ENCODE measurements around the gene TTLL11. TPM values are rescaled to one million over a fixed set of nuclear protein-coding genes. Genes with fewer than 3 reads are reported as not detected.

The TTLL11 gene
- total RNA-seq, 1 experiment from 2014 or later = 4.0 TPM

DNA sequence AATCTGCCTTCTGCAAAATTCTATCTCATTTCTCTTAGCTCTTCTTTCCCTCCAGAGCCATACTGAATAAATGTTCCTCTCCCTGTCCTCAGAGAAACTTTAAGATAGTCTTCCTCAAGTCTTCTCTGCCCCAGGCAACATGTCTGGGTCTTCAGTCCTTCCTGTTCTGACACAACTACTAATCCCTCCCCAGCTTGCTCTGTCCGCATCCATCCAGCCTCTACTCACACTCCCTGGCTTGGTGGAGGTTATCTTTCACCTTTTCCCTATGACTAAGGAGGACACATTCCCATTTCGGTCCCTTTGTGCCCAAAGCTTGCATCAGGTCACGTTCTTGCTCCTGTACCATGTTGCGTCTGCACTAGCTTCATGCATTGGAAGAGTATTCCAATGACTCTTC, 143.3 kb downstream of the TTLL11 start:
- DNase-seq (ENCODE audit: extremely low read depth, low read depth) = no peak

DNA sequence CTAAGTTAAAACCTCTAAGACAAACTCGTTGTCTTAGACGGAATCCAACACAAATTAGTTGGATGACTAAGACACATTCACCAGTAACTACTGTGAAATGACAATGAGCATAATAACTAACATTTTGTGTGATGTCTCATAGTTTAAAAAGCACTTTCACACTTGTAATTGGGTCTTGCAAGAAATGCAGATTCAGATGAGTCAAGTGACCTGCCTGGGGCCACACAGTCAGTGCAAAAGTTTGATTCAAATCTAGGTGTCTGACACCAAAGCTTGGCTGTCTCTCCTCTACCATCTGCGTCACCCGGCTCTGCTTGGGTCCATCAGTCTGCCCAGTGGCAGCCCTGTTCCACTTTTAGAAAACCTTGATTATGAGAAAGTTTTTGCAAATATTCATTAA, 143.7 kb downstream of the TTLL11 start:
- no peak for DNase-seq (ENCODE audit: extremely low read depth, low read depth)

DNA sequence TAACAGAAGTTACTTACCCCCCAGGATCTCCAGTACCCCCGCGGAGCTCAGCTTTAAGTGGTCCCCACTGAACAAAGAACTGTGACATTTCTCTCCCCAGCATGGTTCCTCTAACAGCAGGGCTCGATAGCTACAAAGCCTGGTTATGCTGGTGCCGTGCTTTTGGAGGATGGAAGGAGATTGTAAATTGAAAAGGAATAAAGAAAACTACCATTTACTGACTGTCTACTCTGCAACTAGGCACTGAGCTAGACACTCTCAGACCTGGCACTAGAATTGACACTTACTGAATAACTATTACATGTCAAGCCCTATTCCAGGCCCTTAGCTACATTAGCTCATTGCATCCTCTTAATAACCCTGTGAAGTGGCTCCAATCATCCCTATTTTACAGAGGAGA, 145.3 kb downstream of the TTLL11 start:
- no peak for DNase-seq (ENCODE audit: extremely low read depth, low read depth)

DNA sequence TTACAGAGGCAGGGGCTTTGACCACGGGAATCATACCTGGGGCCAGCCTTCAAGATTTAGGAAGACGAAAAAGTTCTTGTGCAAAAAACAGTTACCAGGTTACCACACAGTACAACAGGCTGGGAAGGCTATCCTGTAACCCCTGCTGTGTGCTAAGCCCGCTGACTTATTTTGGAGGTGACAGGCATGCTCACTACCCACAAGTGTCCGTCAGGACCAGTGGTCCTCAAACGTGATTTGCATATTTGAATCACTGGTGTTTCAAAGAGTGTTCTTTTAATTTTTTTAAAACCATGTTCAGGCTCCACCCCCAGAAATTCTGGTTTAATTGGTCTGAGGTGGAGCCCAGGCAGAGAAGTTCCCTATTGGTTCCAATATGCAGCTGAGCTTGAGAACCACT, 146.6 kb downstream of the TTLL11 start:
- no peak for DNase-seq (ENCODE audit: extremely low read depth, low read depth)

DNA sequence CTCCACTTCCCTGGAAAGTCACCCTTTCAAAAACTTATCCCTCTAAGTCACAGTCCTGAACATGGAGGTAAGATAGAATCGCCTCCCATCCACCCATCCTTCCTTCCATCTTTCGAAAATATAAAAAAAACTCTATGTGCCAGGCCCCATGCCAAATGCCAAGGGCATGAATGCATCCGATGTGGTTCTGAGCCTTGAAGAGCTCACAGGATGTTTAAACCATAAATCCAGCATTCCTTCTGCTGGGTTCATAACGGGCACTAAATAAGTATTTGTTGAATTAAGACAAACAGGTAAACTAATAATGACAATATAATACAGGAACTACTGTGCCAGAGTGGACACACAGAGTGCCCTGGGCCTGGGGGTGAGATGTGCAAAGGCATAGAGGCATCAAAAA, 147.3 kb downstream of the TTLL11 start:
- DNase-seq (ENCODE audit: extremely low read depth, low read depth) = no peak

DNA sequence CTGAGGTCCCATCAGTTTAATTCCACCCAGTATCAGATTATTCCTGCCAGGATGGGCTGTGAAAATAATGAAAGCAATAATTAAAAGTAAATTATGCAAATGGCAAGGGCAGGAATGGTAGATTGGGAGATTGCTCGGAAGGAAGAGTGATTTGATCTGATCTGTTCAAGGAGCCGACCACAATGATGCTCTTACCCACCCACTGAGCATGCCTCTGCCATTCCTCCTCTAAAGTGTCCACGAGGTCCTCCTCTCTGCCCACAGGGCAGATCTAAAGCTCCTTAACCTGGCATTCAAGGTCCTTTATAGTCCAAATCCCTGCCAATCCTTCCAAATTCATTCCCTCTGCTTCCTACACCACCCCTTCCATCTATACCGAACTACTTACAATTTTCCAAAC, 147.8 kb downstream of the TTLL11 start:
- DNase-seq (ENCODE audit: extremely low read depth, low read depth) = no peak

DNA sequence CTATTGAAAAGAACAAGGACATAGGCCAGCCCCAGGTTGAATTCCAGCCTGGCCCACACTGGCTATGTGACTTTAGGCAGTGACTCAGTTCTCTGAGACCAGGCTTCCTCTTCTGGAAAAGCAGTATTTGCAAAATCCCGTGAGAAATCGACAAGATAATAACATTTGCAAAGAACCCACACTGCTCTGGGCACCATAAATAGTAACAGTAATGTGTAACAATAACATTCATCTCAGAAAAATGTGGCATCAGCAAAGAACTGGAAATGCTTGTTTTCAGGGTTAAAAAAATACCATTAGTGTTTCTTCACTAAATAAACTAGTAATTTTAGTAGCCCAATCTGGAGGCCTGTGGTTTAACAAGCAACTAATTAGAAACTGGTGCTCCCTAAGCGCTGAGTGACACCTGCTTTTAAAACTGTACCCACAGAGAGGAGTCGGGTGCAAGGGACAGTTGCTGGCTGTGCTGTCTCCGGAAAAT, 148.4 kb downstream of the TTLL11 start:
- no peak for DNase-seq (ENCODE audit: extremely low read depth, low read depth)

DNA sequence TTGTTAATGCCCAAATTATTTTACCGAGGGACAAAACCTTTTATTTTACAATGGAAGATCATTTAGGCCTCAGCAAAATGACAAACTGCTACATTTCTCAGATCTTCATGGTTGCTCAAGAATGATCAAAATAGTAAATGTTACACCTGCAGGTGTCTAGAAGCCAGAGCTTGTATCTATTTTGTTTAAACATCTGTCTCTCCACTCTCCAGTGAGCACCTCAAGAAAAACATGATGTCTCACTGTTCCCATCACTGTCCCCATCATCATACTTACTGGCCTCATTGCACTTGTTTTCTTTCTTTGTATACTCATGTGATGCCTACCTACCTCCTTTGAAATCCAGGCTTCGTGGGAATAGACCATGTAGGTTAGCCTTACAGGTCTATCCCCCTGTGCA, 149.6 kb downstream of the TTLL11 start:
- no peak for DNase-seq (ENCODE audit: extremely low read depth, low read depth)

DNA sequence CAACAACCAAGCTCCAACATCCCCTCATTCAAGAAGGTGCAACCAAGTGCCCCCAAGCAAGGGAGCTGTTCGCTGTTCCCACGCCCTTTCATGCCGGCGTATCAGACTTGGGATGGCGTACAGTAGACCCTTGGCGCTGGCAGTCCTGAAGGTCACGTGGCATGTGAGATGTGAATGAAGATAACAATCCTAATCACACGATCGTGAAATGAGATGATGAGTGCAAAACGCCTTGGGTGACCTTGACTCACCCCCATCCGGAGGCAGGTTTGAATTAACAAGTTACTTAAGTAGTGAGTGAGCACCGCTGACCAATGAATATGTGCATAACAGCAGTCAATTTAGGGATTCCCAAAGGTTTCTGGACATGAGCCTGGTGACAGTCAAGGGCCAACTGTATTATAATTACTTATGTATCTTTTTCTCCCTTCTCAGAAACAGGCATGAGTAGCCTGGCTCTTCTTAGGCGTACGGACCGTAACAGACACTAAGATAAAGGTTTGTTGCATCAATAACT, 150.2 kb downstream of the TTLL11 start:
- DNase-seq (ENCODE audit: extremely low read depth, low read depth) = no peak

DNA sequence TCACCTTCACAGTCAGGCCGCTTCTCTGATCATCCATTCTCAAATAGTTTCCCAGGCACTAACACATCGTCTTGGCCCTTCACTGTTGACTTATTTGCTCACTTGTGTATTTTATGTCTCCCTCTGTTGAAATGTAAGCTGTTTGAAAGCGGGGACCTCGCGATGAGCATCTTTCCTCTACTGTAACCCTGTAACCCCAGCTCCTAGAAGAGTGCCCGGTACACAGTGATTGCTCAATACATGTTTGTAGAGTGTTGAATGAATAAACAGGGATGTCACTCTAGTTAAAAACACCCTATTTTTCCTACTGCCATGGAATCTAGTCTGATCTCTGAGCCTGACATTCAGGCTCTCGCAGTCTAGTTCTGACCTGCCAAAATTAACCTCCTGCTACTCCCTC, 150.8 kb downstream of the TTLL11 start:
- no peak for DNase-seq (ENCODE audit: extremely low read depth, low read depth)

DNA sequence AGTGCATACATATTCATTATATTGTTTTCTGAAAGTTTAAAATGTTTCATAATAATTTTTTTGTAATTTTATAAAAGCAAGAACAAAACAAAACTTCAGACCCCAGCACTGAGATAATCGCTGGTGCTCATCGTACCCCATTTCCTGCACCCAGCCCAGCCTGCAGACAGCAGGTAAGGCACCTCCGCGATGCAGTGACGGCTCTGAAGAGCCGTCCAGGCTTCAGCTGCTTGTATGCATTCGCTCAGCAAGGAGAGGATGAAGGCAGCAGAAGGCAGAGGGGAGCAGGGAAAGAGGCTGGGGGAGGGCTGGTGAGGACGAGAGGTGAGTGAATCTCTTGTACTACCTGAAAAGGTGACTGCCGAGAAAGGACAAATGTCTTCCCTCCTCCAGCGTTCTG, 153.5 kb downstream of the TTLL11 start:
- DNase-seq (ENCODE audit: extremely low read depth, low read depth) = no peak

DNA sequence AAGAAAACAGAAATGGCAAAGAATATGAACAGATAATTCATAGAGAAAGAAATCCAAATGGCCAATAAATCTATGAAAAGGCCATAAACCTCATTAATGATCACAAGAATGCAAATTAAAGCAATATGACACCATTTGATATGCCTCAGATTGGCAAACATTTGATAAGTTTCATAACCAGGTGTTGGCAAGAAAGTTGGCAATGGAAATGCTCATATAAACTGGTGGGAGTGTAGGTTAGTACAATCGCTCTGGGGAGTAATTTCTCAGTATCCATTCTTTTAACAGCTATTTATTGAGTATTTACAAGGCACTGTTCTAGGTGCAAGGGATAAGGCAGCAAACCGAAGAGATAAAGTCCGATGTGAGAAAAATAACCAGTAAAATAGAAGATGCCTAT, 154.5 kb downstream of the TTLL11 start:
- DNase-seq (ENCODE audit: extremely low read depth, low read depth) = no peak

DNA sequence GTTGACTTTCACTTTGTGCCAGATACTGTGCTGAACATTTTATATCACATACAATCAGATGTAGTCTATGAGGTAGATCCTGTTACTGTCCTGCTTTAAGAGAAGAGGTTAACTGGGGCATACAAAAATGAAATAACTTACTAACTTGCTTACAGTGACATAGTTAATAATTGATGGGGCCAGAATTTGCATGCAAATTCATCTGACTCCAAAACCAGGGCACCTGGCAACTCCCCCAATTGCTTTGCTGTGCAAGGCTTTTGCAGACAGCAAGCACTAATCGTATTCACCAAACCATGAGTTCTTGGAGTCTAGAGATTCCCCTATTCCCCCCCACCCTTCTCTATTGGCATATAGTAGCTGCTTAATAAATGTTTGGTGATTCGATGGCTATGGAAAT, 155.9 kb downstream of the TTLL11 start:
- DNase-seq (ENCODE audit: extremely low read depth, low read depth) = no peak

DNA sequence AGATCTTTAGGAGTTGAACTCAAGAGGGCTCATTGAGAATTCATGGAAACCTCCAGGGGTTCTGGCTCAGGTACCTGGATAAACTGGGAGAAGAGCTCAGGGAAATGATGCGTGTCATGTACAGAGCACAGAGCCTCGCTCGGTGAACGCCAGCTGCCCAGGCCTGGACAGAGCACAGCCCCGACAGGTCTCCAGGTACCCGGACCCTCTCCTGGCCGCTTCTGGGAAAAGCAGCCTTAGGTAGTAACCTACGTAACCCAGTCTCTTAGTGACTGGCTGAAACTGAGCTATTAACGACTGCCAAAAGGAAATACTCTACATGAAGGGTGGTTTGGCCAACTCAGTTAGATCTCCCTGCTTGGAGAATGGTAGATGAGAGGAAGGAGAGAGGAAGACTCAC, 157.4 kb downstream of the TTLL11 start:
- no peak for DNase-seq (ENCODE audit: extremely low read depth, low read depth)

DNA sequence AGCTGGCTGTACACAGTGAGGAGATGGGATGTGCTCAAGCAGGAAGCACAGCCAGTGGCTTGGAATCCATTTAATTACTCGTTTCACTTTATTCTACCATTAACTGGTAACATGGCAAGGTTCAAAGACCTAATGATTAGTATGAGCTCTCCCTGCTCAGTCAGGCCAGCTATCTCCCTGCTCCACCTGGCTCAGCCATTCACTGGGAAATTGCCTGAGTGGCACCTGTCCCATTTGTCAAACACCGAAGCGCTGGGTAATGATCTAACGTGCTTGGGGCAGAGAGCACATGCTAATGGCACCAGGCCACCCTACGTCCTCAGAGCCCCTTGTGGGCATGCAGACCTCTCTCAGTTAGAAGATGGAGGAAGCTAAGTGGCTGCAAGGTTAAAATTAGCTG, 162.2 kb downstream of the TTLL11 start:
- DNase-seq (ENCODE audit: extremely low read depth, low read depth) = no peak

DNA sequence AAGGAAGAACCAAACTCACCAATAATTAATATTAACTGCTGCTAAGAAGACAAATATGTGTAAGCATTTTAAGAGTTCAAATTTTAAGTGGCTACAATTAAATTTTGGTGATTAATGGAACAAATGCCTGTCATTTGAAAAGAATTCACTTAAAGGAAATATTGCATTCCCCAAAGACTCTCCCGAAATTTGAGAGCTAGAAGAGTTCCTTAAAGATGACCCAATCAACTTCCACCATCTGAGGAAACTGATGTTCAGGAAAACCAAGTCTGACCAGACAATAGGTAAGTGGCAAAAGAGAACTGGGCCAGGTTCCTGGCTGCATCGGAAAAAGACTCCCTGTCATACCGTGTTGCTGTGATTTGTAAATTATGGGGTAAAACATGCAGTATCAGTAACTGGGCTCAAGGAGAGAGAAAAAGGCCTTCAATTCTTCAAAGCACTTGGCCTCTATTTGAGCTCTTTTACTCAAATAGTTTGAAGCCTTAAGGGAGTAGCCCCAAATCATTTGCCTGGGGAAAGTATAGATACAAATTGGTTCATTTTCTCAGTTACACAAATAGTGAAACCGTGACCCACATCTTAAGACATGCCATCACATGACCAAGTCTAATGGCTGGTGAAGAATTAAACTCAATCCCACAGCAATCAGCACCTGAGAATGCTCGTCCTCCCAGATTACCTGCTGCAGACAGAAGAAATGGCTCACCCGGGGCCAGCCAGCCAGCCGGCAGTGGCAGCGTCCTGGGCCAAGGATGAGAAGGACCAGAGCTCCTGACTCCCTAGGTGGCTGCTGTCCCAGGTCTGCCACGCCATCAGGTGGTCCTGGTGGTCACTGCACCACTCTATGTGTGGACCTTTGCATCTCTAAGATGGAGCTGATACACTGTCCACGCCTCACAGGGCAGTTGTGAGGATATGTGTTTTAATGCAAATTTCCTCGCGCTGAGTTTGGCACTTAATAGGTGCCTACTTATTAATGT, 162.9 kb downstream of the TTLL11 start:
- no peak for DNase-seq (ENCODE audit: extremely low read depth, low read depth)

DNA sequence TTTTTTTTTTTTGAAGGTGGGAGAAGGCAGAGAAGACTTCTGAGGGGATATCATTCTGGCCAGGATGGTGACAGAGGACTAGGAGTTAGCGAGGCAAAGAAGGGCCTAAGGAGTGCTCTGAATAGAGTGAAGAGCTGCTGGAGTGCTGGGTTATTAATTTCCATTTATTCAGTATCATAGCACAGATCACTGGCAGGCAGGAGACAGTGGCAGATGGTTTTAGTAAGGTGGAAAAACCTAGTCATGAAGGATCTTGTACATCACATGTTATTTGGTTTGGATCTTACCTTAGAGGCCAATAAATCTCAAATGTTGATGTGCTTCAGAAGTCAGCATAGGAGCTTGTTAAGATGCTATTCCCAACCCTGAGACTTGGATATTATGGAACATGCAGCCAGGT, 165.5 kb downstream of the TTLL11 start:
- DNase-seq (ENCODE audit: extremely low read depth, low read depth) = no peak

DNA sequence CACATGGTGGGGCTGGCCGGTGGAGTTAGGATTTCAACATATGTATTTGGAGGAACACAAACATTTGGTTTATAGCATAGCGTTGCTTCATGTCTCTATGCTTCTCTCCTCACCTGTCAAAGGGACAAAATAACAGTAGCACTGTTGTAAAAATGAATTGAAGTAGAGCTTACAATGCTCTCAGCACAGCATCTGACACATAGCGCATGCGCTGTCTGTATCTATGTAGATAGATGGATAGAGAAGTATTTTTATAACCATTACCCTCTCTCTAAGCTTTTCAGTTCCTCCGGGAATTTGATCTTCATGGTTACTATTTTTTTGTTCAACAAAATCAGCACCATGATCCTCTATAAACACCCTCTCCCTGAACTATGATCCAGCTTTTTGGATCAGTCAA, 166.0 kb downstream of the TTLL11 start:
- DNase-seq (ENCODE audit: extremely low read depth, low read depth) = no peak

DNA sequence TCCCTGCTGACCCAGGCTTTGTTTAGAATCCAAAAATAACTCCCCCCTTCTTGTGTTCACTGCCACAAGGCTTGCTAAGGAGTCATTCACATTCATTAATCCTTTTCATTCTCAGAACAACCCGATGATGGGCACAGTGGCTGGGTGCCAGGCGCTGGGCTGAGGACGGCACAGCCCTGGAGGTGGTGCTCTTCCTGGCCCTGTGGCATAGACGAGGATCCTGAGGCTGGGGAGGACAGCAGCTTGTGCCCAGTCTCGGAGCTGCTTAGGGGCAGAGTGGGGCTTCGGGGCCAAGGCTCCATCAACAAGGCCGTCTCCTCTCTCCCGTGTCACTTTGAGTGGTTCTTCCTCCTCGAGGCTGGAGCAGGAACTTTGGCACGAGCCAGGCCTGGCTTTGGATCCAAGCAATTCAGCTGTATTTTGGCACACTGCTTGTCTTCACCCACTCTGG, 166.7 kb downstream of the TTLL11 start:
- DNase-seq (ENCODE audit: extremely low read depth, low read depth) = no peak

DNA sequence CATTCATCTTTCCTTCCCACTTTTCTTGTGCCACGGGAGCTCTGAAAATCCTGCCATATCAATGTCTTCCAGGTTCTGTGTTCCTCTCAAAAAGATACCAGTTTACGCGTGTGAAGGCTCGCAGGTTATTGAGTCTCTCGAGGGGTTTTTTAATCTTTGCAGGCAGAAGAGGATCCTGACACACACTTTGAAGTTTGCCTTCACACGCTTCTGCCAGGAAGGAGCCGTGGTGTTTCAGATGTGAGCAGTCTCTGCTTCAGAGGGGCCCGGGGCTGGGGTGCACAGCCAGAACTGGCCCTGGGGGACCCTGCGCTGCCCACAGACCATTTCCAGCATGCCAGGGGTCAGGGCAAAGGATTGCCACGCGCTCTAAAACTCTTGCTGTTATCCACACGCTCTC, 167.2 kb downstream of the TTLL11 start:
- DNase-seq (ENCODE audit: extremely low read depth, low read depth) = no peak

DNA sequence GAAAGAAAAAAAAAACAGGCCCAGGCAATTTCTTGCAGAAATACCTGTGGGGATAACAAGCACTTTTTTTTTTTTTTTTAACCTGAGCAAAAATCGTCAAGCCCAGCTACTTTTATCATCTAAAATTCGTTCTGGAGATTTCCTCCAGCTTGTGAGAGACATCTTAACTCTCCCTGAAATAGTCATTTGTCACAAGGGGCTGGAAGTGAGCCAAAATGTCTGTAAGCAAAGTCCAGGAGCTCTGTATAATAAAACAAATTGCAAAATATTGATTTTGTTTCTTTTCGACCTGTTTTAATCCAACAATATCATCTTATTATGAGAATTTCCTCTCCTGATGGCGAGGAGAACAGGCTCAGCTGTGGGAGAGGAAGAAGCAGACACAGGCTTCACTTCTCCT, 168.4 kb downstream of the TTLL11 start:
- DNase-seq (ENCODE audit: extremely low read depth, low read depth) = no peak

DNA sequence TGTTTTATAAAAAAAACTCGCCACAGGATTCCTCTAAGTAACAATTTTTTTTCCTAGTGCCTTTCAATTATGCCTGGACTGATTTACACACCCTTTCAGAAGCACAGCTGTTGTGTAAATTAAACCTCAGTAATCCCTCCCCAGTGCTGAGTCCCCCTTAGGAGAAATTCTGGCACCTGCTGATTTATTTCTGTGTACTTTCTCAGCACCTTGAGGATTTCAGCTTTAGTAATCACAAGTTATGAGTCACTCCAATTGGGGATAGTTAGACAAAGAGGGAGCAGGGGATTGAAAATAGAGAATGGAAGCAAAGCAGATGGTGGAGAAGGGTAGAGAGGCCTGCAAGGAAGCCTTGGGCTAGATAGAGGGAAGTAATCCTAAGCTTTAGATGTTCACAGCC, 171.7 kb downstream of the TTLL11 start:
- no peak for DNase-seq (ENCODE audit: extremely low read depth, low read depth)
